ENCODE data around the gene INPP4A.

The INPP4A gene

DNA sequence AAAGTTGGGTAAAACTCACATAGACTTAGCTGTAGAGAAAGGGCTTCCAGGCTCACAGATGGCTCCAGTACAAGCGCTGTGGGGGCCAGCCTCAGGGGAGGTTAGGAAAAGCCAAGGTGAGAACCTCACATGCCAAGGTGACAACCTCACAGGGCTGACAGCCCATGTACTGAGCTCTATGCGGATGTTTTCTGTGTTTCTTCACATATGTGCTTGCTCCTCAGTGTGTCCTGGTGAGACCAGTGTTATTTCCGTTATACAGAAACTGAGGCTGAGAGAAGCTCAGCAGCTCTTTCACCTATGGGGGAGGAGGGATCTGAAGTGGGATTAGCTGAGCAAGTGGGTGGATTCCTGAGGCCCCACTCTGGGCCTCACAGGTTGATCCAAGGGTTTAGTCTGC, 67.3 kb downstream of the INPP4A start:
- H3K4me3 ChIP-seq (ENCODE audit: low read depth, low read length): no peak overlapping the region
- TF ChIP-seq, protein P1, sequence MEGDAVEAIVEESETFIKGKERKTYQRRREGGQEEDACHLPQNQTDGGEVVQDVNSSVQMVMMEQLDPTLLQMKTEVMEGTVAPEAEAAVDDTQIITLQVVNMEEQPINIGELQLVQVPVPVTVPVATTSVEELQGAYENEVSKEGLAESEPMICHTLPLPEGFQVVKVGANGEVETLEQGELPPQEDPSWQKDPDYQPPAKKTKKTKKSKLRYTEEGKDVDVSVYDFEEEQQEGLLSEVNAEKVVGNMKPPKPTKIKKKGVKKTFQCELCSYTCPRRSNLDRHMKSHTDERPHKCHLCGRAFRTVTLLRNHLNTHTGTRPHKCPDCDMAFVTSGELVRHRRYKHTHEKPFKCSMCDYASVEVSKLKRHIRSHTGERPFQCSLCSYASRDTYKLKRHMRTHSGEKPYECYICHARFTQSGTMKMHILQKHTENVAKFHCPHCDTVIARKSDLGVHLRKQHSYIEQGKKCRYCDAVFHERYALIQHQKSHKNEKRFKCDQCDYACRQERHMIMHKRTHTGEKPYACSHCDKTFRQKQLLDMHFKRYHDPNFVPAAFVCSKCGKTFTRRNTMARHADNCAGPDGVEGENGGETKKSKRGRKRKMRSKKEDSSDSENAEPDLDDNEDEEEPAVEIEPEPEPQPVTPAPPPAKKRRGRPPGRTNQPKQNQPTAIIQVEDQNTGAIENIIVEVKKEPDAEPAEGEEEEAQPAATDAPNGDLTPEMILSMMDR (IDR thresholded peaks at IDR 0.05; ENCODE audit: low read depth, low read length): no peak

DNA sequence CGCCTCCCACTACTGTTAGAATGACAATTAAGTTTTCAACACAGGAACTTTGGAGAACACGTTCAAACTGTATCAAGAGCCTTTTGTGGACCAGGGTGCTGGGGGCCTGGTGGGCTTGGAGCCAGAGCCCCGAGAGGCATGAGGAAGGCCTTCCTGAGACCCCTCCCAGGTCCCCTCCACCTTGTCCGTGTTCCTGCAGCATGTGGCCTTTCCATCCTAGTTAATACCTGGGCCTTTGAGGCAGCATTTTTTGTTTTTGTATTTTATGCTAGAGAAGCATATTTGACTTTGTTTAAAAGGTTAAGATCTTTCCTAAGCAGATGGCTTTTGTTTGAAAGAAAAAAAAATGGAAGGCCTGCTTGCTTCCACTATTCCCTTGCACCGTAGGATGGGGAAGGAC, 68.0 kb downstream of the INPP4A start:
- no peak overlapping the region for H3K4me3 ChIP-seq (ENCODE audit: low read depth, low read length)
- TF ChIP-seq, protein P1 (IDR thresholded peaks at IDR 0.05; ENCODE audit: low read depth, low read length): no peak

DNA sequence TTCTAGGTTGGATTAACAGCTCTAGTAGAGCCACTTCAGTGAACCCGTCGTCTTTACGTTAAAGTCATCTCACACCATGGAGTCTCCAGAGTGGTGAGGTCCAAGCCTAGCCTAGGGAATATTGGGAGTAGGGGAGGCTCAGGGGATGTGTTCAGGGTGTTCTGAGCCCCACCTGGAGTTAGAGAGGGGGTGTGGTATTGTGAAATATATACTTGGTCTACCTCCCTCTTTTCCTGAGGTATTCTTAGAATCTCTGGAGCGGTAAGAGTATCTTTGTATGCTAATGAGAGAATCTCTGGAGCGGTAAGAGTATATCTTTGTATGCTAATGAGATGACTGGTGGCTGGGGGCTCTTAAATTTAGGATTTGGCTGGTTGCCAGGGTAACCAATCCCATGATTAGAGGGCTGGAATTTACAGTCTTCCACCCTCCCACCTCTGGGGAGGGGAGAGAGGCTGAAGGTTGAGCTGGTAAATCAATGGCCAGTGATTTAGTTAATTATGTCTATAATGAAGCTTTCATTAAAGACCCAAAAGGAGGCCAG, 69.5 kb downstream of the INPP4A start:
- no peak overlapping the region for H3K4me3 ChIP-seq (ENCODE audit: low read depth, low read length)
- TF ChIP-seq, protein P1 (IDR thresholded peaks at IDR 0.05; ENCODE audit: low read depth, low read length): no peak

- TF ChIP-seq, protein P1 (IDR thresholded peaks at IDR 0.05; ENCODE audit: low read depth, low read length): no peak
- H3K4me3 ChIP-seq (ENCODE audit: low read depth, low read length): no peak overlapping the region
Observed at GRCh38 chr2:98514879-98515249, 70.2 kb downstream of the INPP4A start.

- no peak overlapping the region for H3K4me3 ChIP-seq (ENCODE audit: low read depth, low read length)
- TF ChIP-seq, protein P1 (IDR thresholded peaks at IDR 0.05; ENCODE audit: low read depth, low read length): no peak
Observed at GRCh38 chr2:98515250-98515991, 70.8 kb downstream of the INPP4A start.

DNA sequence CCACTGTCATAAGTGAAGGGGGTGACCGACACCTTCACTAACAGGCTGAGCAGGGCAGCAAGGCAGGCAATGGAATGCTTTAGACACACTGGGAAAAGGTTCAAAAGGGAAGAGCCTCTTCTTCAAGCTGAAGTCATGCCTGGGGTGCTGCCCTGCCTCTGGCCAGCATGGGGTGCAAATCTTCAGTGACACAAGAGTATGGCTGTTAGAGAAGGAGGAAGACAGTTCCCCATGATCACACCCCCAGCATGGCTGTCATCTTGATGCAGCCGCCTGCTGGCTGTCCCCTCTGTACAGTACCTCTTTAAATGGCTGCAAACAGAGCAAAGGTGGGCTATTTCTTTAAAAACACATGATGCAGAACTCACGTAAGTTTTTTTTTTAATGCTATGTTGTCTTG, 71.9 kb downstream of the INPP4A start:
- TF ChIP-seq, protein P1 (IDR thresholded peaks at IDR 0.05; ENCODE audit: low read depth, low read length): no peak
- H3K4me3 ChIP-seq (ENCODE audit: low read depth, low read length): no peak overlapping the region

- TF ChIP-seq, protein P1 (IDR thresholded peaks at IDR 0.05; ENCODE audit: low read depth, low read length): no peak
- no peak overlapping the region for H3K4me3 ChIP-seq (ENCODE audit: low read depth, low read length)
Observed at GRCh38 chr2:98517636-98518035, 73.0 kb downstream of the INPP4A start.

Data from WI38 (cell line).